K562 (cell line): ENCODE data around the gene CCDC78. TPM values are rescaled to one million over a fixed set of nuclear protein-coding genes. Genes with fewer than 3 reads are reported as not detected.

Experiments used
- ATAC-seq: fragments of 200-7000 bp; cut with Tn5 transposase; 3 replicates; pipeline ENCODE4 v1.9.1; 2020; ENCODE audit warnings: moderate library complexity
- BruUV-seq: library from RNA; stranded (reverse); fragments of 400-500 nt; replicated peaks from 2 replicates; lab custom pipeline; 2021; lab: Mats Ljungman, UMichigan
- CTCF ChIA-PET: fragments of 300-600 bp; formaldehyde crosslinking; extraction: SDS; loops from one replicate; lab custom pipeline; 2021; ENCODE audit warnings: low intra/inter-chr PET ratio; lab: Yijun Ruan, JAX
- POLR2A ChIA-PET: fragments of 300-600, 350-650 bp; sonication (Branson Sonifier 250); formaldehyde crosslinking; extraction: SDS; loops from one replicate; lab custom pipeline; 2021; ENCODE audit warnings: antibody characterized with exemption, inconsistent platforms; lab: Yijun Ruan, JAX
- DNase-seq, 4 experiments: peaks; one replicate each; pipeline versions ENCODE4 v3.0.0 to v3.0.0-alpha.2; 2011 to 2018; ENCODE audit warnings: low spot score in 3 of 4, mixed read lengths in 3 of 4; ENCODE audit errors: extremely low read depth in 1 of 4
- FAIRE-seq: peaks from 2 replicates; lab custom pipeline; 2011; peaks lifted over from hg19 to GRCh38; lab: Jason Lieb, UNC
- H2AFZ ChIP-seq: 2 replicates; pipeline ENCODE4 v1.6.0; 2011; ENCODE audit warnings: low read depth, low read length, control low read depth, inconsistent platforms
- H3K27ac ChIP-seq: fragments of 200-600 bp; 3 replicates; pipeline ENCODE4 v1.8.0; 2011; ENCODE audit warnings: low read depth, mild to moderate bottlenecking, control low read depth, inconsistent platforms, low read length, moderate library complexity, mixed read lengths; ENCODE audit errors: extremely low read depth
- H3K27me3 ChIP-seq, 2 experiments: fragments of 300-600 bp in 1 of 2; 2 replicates in 1 of 2; 3 replicates in 1 of 2; pipeline versions ENCODE4 v1.6.0 to v1.8.0; 2011; ENCODE audit warnings: inconsistent platforms in 2 of 2, low read length in 2 of 2, mild to moderate bottlenecking in 1 of 2, mixed read lengths in 1 of 2, moderate library complexity in 1 of 2; ENCODE audit not compliant: control insufficient read depth in 2 of 2, insufficient read depth in 2 of 2
- H3K36me3 ChIP-seq: fragments of 300-600 bp; 3 replicates; pipeline ENCODE4 v1.8.0; 2011; ENCODE audit warnings: mild to moderate bottlenecking, low read length, inconsistent platforms; ENCODE audit not compliant: control insufficient read depth, insufficient read depth
- H3K4me1 ChIP-seq, 2 experiments: fragments of 200-600 bp in 1 of 2; replicated peaks in 1 of 2; 2 replicates in 1 of 2; 3 replicates in 1 of 2; pipeline versions ENCODE4 v1.5.1 to v1.8.0; 2011; ENCODE audit warnings: inconsistent platforms in 2 of 2, low read length in 2 of 2, mild to moderate bottlenecking in 1 of 2, mixed read lengths in 1 of 2, moderate library complexity in 1 of 2; ENCODE audit not compliant: control insufficient read depth in 2 of 2, insufficient read depth in 2 of 2
- H3K4me2 ChIP-seq: 2 replicates; pipeline ENCODE4 v1.6.1; 2011; ENCODE audit warnings: low read length, control low read depth, inconsistent platforms, mixed read lengths; ENCODE audit not compliant: insufficient read depth
- H3K4me3 ChIP-seq: fragments of 200-600 bp; sonication (generic), shearing (Covaris generic); 2 replicates; pipeline ENCODE4 v1.5.1; 2016; ENCODE audit warnings: control low read depth, inconsistent platforms
- H3K79me2 ChIP-seq: fragments of 200-600 bp; 3 replicates; pipeline ENCODE4 v1.8.0; 2011; ENCODE audit warnings: low read length, inconsistent platforms; ENCODE audit not compliant: control insufficient read depth, insufficient read depth
- H3K9ac ChIP-seq, 2 experiments: 2 replicates each; pipeline versions ENCODE4 v1.6.0 to v1.6.1; 2011; ENCODE audit warnings: low read depth in 2 of 2, low read length in 2 of 2, control low read depth in 1 of 2, inconsistent platforms in 1 of 2, mild to moderate bottlenecking in 1 of 2, mixed read lengths in 1 of 2; ENCODE audit not compliant: insufficient read depth in 1 of 2
- H3K9me1 ChIP-seq: one replicate; pipeline ENCODE4 v1.6.0; 2011; ENCODE audit warnings: inconsistent platforms, mild to moderate bottlenecking, low read length, moderate library complexity; ENCODE audit not compliant: control insufficient read depth, insufficient read depth
- H3K9me3 ChIP-seq: replicated peaks from 2 replicates; pipeline ENCODE4 v1.5.1; 2011; ENCODE audit warnings: low read depth, low read length, inconsistent platforms; ENCODE audit not compliant: control insufficient read depth, insufficient read depth
- H4K20me1 ChIP-seq: replicated peaks from 2 replicates; pipeline ENCODE4 v1.6.1; 2011; ENCODE audit warnings: low read length, inconsistent platforms, mixed read lengths; ENCODE audit not compliant: control insufficient read depth, insufficient read depth
- CEBPG ChIP-seq, 3 experiments: fragments of 200-800 bp in 1 of 3; sonication (Bioruptor generic) in 1 of 3; sonication (generic) in 1 of 3; formaldehyde crosslinking in 1 of 3; IDR thresholded peaks in 2 of 3; conservative IDR thresholded peaks in 1 of 3; 2 replicates each; pipeline versions ENCODE4 v1.6.1 to v1.8.0; 2016 to 2022; ENCODE audit warnings: missing compliant biosample characterization in 2 of 3, missing genetic modification characterization in 2 of 3, mild to moderate bottlenecking in 1 of 3, missing genetic modification reagents in 1 of 3
- DACH1 ChIP-seq: fragments of 450-650 bp; IDR thresholded peaks from 2 replicates; pipeline ENCODE4 v1.6.1; 2018; ENCODE audit not compliant: partially characterized antibody
- ETS2 ChIP-seq: IDR thresholded peaks from 2 replicates; pipeline ENCODE4 v1.6.1; 2016; ENCODE audit warnings: borderline replicate concordance, missing genetic modification characterization, mild to moderate bottlenecking, moderate library complexity, missing compliant biosample characterization; ENCODE audit not compliant: poor library complexity, severe bottlenecking
- FOS ChIP-seq: IDR thresholded peaks from 3 replicates; pipeline ENCODE4 v1.6.1; 2011; ENCODE audit not compliant: insufficient read length; ENCODE audit errors: extremely low read depth
- FOXP4 ChIP-seq: sonication (generic); formaldehyde crosslinking; IDR thresholded peaks from 2 replicates; pipeline ENCODE4 v1.8.0; 2022; ENCODE audit warnings: mild to moderate bottlenecking, missing genetic modification reagents, borderline replicate concordance
- RAD51 ChIP-seq: fragments of 450-650 bp; IDR thresholded peaks from 2 replicates; pipeline ENCODE4 v1.7.1; 2016; ENCODE audit warnings: low read depth, mild to moderate bottlenecking, borderline replicate concordance
- ZBTB1 ChIP-seq: sonication (generic); formaldehyde crosslinking; IDR thresholded peaks from 2 replicates; pipeline ENCODE4 v1.8.1; 2023; ENCODE audit warnings: missing genetic modification reagents, low read depth, mild to moderate bottlenecking, borderline replicate concordance
- ZFX ChIP-seq: sonication (generic); formaldehyde crosslinking; IDR thresholded peaks from 2 replicates; pipeline ENCODE4 v1.8.0; 2022; ENCODE audit warnings: mild to moderate bottlenecking, missing genetic modification reagents, moderate library complexity
- ZKSCAN1 ChIP-seq: fragments of 150-350 bp; IDR thresholded peaks from 2 replicates; pipeline ENCODE4 v1.6.1; 2016; ENCODE audit warnings: low read depth, low read length
- ZNF263 ChIP-seq: sonication (generic); formaldehyde crosslinking; IDR thresholded peaks from 2 replicates; pipeline ENCODE4 v1.8.0; 2022; ENCODE audit warnings: mild to moderate bottlenecking, missing genetic modification reagents, borderline replicate concordance
- WGBS: fragments of 100-300 bp; shearing (Covaris generic); methylation state at CpG from one replicate; pipeline ENCODE4 v1.1.6; 2016; ENCODE audit warnings: low coverage, mixed read lengths; ENCODE audit not compliant: insufficient coverage; ENCODE audit errors: missing lambda C conversion rate; 5-methylcytosine and 5-hydroxymethylcytosine counted together
- in situ Hi-C: fragments of 300-500 bp; cut with MboI; formaldehyde crosslinking; loops from 4 replicates; pipeline ENCODE4 v1.15.0; 2018; ENCODE audit warnings: inconsistent platforms, mixed read lengths
- intact Hi-C: fragments of 100-400 bp; cut with micrococcal nuclease; formaldehyde crosslinking; loops from 2 replicates; pipeline ENCODE4 v1.14.2; 2022
- polyA plus RNA-seq, 8 experiments: library from polyadenylated mRNA; depleted of rRNA in 4 of 8; stranded (reverse) in 5 of 8; unstranded in 3 of 8; fragments of >200 nt; fragmentation: Nextera tagmentation in 2 of 8; fragmentation: Illumina TruSeq in 1 of 8; extraction: Ambion mirVana in 2 of 8; extraction: Trizol in 1 of 8; gene quantifications; 2 replicates each; pipeline versions ENCODE4 v1.2.1 to v1.2.3, GENCODE V29; 2011 to 2014; ENCODE audit warnings: inconsistent platforms in 1 of 8, missing spikeins in 1 of 8
- total RNA-seq, 7 experiments: library from RNA; depleted of rRNA in 6 of 7; stranded (reverse); fragments of >200 nt in 6 of 7; fragmentation: Illumina TruSeq in 2 of 7; extraction: Trizol in 2 of 7; gene quantifications; 2 replicates each; pipeline versions ENCODE4 v1.2.1 to v1.2.3, GENCODE V29; 2011 to 2021; ENCODE audit warnings: low replicate concordance in 1 of 7
- TF ChIP-seq, protein P1 (sequence below): IDR thresholded peaks from 2 replicates; pipeline ENCODE4 v1.6.1; 2016; ENCODE audit warnings: missing genetic modification characterization, missing compliant biosample characterization
- TF ChIP-seq, protein P2 (sequence below): fragments of 200-400 bp; formaldehyde crosslinking; IDR thresholded peaks from 2 replicates; pipeline ENCODE4 v1.6.1; 2017; ENCODE audit warnings: mild to moderate bottlenecking, low read depth, low read length, moderate library complexity
- TF ChIP-seq, protein P3 (sequence below): sonication (generic); formaldehyde crosslinking; IDR thresholded peaks from 2 replicates; pipeline ENCODE4 v1.9.0; 2022; ENCODE audit warnings: mild to moderate bottlenecking, missing genetic modification reagents

Gene CCDC78
- total and polyA plus RNA-seq, 9 of the 15 experiments (the other 6 are each of a cell fraction or from before 2014, with no cell fraction given) = 0.24 to 17.7 (median 2.9) TPM

DNA sequence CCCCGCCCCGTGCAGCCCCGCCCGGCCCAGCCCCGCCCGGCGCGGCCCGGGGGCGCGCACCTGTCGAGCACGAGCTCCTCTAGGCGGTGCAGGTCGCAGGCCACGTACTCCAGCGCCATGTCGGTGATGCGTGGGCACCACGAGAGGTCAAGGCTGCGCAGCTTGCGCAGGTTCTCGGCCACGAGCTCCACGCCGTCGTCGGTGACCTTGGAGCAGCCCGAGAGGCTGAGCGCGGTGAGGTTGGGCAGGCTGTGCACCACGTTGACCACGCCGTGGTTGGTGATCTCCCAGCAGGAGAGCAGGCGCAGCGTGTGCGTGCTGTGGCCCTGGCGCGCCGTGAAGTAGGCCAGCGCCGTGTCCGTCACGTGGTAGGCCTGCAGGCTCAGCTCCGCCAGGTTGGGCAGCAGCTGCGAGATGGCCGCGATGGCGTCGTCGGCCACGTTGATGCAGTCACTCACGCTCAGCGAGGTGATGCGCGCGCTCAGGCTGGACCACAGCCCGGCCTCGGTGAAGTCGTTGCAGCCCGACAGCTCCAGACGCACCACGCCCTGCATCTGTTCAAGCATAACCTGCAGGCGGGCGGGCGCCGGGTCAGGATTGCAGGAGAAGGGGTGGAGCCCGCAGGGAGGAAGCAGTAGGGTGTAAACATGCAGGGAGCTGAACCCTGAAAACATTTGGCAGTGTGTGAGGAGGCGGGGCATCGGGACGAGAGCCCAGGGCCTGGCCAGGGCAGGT lies 30.7 kb downstream of the CCDC78 start:
- ChIA-PET POLR2A (interaction anchor here (0.6 to 1.6 kb wide), 10 partner anchors 9 to 295 kb away, joined by 3 to 9 read pairs (median 4); partner anchors contain the start of genes GNG13 and METRN), CTCF (interaction anchor here (1.0 kb wide), 1 partner anchor 89 kb away, joined by 4 read pairs; no protein-coding TSS in a partner anchor)
- H3K4me2 ChIP-seq = peak overlapping the region; percentile 98
- in situ Hi-C loops (no loop called here), intact Hi-C loops (no loop called here)
- DNase-seq = peak; percentile 63 to 88 (median 71)
- H3K36me3 ChIP-seq = no peaks in the 10 kb centered on the region
- peak overlapping the region; percentile 99 for H2AFZ ChIP-seq
- H3K9me3 ChIP-seq = no peaks in the 10 kb centered on the region
- peaks cover 7 to 22% of the 10 kb centered on the region in 2 experiments; a peak in 4 of 5 replicates for H3K27me3 ChIP-seq
- FAIRE-seq = peak; percentile 26
- no peaks in the 10 kb centered on the region for H3K79me2 ChIP-seq
- H4K20me1 ChIP-seq = peaks cover 7% of the 10 kb centered on the region
- no TSS peak for BruUV-seq
- peak overlapping the region; percentile 51; the same call in 1 of the 3 replicates for H3K27ac ChIP-seq
- peaks cover 7 to 61% of the 10 kb centered on the region in 2 experiments for H3K4me1 ChIP-seq
- no peaks in the 10 kb centered on the region for H3K9me1 ChIP-seq
- peak overlapping the region in 1 of 2 experiments; percentile 90; a peak in 2 of 4 replicates for H3K9ac ChIP-seq
- H3K4me3 ChIP-seq = peak overlapping the region; percentile 41
- peak; percentile 86 for ATAC-seq
- 1% methylated on average over 53 of the region's 71 CpGs for WGBS
- TF ChIP-seq CEBPG (CRISPR knock-in tag; IDR thresholded peaks at IDR 0.05) (peak; percentile 69), CEBPG (tag; conservative IDR thresholded peaks at IDR 0.05 in 1 of 2, IDR thresholded peaks at IDR 0.05 in 1 of 2) (no peak), FOXP4 (CRISPR knock-in tag) (peak; percentile 83; the same call in 1 of the 2 replicates), ETS2 (no peak), RAD51 (peak; percentile 78), FOS (no peak), ZKSCAN1 (0 out of 2 replicates have a peak, but pooled peaks have one; percentile 24), DACH1 (no peak), ZFX (CRISPR knock-in tag) (peak; percentile 79), ZNF263 (peak; percentile 70; the same call in 1 of the 2 replicates), ZBTB1 (CRISPR knock-in tag) (peak; percentile 52; the same call in 1 of the 2 replicates)
- TF ChIP-seq, protein P1, sequence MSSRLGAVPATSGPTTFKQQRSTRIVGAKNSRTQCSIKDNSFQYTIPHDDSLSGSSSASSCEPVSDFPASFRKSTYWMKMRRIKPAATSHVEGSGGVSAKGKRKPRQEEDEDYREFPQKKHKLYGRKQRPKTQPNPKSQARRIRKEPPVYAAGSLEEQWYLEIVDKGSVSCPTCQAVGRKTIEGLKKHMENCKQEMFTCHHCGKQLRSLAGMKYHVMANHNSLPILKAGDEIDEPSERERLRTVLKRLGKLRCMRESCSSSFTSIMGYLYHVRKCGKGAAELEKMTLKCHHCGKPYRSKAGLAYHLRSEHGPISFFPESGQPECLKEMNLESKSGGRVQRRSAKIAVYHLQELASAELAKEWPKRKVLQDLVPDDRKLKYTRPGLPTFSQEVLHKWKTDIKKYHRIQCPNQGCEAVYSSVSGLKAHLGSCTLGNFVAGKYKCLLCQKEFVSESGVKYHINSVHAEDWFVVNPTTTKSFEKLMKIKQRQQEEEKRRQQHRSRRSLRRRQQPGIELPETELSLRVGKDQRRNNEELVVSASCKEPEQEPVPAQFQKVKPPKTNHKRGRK (tag) = no peak
- TF ChIP-seq, protein P2, sequence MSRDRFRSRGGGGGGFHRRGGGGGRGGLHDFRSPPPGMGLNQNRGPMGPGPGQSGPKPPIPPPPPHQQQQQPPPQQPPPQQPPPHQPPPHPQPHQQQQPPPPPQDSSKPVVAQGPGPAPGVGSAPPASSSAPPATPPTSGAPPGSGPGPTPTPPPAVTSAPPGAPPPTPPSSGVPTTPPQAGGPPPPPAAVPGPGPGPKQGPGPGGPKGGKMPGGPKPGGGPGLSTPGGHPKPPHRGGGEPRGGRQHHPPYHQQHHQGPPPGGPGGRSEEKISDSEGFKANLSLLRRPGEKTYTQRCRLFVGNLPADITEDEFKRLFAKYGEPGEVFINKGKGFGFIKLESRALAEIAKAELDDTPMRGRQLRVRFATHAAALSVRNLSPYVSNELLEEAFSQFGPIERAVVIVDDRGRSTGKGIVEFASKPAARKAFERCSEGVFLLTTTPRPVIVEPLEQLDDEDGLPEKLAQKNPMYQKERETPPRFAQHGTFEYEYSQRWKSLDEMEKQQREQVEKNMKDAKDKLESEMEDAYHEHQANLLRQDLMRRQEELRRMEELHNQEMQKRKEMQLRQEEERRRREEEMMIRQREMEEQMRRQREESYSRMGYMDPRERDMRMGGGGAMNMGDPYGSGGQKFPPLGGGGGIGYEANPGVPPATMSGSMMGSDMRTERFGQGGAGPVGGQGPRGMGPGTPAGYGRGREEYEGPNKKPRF = no peak
- TF ChIP-seq, protein P3, sequence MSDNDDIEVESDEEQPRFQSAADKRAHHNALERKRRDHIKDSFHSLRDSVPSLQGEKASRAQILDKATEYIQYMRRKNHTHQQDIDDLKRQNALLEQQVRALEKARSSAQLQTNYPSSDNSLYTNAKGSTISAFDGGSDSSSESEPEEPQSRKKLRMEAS (CRISPR knock-in tag) = peak; percentile 99
